Upper lobe of left lung (tissue), 4 donors: ENCODE results near the gene RPS2.

Experiments used
- EP300 ChIP-seq, 4 donors: sonication (generic); formaldehyde crosslinking; IDR thresholded peaks; one replicate each; pipeline ENCODE4 v1.5.1; 2017; ENCODE audit warnings: antibody characterized with exemption in 4 of 4, control low read depth in 2 of 4
- POLR2A ChIP-seq, 4 donors: fragments of 450-650 bp; IDR thresholded peaks; one replicate each; pipeline ENCODE4 v1.5.1; 2016 to 2017; ENCODE audit warnings: antibody characterized with exemption in 4 of 4, mild to moderate bottlenecking in 2 of 4
- POLR2AphosphoS5 ChIP-seq, 2 donors: sonication (generic); formaldehyde crosslinking; IDR thresholded peaks; one replicate each; pipeline ENCODE4 v1.5.1; 2017; ENCODE audit warnings: antibody characterized with exemption in 2 of 2
- TF ChIP-seq, protein P1 (sequence below), 6 experiments: fragments of 450-650 bp in 4 of 6; fragments of 200-600 bp in 2 of 6; sonication (generic) in 2 of 6; IDR thresholded peaks; one replicate each; pipeline ENCODE4 v1.5.1; 2016 to 2019; ENCODE audit warnings: antibody characterized with exemption in 6 of 6

DNA sequence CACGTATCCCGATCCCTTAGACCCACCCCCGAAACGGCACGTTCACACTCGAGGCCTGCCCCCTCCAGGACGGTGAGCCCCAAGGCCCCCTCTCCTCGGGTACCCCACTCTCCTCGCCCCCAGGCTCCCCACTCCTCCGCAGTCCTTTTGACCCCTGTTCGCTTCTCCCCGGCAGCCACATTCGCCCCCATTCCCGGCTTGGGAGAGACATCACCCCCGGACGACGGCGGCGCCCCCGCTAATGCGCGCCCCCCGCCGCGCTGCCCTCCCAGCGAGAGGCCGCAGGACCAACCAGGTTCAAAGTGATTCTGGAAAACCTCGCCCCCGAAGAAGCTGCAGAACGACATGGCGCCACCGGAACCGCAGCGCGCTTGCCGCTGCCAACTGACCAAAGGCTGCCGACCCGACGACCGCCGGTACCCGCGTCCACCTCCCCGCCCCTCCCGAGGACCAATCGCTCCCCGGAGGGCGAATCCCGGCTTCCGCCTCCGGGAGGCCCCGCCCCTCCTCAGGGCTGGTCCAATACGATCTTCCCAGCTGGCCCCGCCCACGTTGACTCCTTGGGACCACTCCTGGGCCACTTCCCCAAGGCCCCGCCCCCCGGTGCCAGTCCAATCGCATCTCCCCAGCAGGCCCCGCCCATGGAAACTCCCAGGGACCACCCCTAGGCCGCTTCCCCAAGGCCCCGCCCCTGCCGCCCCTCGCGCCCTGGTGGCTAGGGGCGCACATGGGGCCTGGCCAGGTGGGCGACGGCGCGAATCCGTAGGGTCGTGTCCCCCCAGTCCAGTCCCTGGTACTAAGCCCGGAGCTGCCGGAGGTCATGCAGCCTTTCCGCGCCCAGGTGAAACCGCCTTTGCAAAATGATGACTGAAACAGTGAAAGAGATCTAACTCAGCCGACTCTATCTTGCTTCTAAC, 21.6 kb downstream of the RPS2 start, which contains the start of gene MSRB1:
- TF ChIP-seq, protein P1, sequence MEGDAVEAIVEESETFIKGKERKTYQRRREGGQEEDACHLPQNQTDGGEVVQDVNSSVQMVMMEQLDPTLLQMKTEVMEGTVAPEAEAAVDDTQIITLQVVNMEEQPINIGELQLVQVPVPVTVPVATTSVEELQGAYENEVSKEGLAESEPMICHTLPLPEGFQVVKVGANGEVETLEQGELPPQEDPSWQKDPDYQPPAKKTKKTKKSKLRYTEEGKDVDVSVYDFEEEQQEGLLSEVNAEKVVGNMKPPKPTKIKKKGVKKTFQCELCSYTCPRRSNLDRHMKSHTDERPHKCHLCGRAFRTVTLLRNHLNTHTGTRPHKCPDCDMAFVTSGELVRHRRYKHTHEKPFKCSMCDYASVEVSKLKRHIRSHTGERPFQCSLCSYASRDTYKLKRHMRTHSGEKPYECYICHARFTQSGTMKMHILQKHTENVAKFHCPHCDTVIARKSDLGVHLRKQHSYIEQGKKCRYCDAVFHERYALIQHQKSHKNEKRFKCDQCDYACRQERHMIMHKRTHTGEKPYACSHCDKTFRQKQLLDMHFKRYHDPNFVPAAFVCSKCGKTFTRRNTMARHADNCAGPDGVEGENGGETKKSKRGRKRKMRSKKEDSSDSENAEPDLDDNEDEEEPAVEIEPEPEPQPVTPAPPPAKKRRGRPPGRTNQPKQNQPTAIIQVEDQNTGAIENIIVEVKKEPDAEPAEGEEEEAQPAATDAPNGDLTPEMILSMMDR (IDR thresholded peaks at IDR 0.05): peak in 2 of 6 experiments; percentile 12 to 16
- TF ChIP-seq POLR2AphosphoS5 (IDR thresholded peaks at IDR 0.05) (peak; percentile 84 to 95), POLR2A (IDR thresholded peaks at IDR 0.05) (peak; percentile 43 to 95 (median 68)), EP300 (IDR thresholded peaks at IDR 0.05) (no peak)
